ENCODE data around the gene MCHR2. TPM values are rescaled to one million over a fixed set of nuclear protein-coding genes. Genes with fewer than 3 reads are reported as not detected.

Gene MCHR2
- total RNA-seq, 4 donors from 2014 or later: not detected

DNA sequence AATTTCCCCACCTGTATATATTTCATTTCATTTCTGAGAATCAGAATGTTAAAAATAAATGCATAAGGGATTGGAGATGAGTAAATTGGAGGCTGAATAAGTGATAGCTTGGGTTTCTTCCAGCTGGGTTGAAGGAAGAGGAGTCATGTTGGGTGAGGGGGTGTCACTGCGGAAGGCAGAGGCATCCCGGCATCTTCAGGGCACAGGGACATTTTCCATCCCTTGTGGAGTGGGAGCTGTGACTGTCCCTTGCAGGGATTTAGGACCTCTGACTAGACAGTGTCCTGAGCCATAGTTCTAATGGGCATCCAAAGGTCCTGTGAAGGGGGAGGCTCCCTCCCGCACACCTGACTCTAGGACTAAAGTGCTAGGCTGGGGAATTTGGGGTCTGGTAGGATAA lies 2.1 kb downstream of the MCHR2 start:
- WGBS, 2 donors: 93% methylated on average over 3 of the region's 3 CpGs
- no peak for DNase-seq
- Histone ChIP-seq H3K4me3 (replicated peaks in 1 of 3) (no peak overlapping the region), H3K27ac (no peak overlapping the region), H3K27me3 (no peaks in the 10 kb centered on the region), H3K9me3 (no peaks in the 10 kb centered on the region), H3K4me1 (peaks cover 0 to 9% of the 10 kb centered on the region in 2 donors), H3K36me3 (no peaks in the 10 kb centered on the region)
- TF ChIP-seq, protein P1, sequence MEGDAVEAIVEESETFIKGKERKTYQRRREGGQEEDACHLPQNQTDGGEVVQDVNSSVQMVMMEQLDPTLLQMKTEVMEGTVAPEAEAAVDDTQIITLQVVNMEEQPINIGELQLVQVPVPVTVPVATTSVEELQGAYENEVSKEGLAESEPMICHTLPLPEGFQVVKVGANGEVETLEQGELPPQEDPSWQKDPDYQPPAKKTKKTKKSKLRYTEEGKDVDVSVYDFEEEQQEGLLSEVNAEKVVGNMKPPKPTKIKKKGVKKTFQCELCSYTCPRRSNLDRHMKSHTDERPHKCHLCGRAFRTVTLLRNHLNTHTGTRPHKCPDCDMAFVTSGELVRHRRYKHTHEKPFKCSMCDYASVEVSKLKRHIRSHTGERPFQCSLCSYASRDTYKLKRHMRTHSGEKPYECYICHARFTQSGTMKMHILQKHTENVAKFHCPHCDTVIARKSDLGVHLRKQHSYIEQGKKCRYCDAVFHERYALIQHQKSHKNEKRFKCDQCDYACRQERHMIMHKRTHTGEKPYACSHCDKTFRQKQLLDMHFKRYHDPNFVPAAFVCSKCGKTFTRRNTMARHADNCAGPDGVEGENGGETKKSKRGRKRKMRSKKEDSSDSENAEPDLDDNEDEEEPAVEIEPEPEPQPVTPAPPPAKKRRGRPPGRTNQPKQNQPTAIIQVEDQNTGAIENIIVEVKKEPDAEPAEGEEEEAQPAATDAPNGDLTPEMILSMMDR (IDR thresholded peaks at IDR 0.05): no peak
- no peak for TF ChIP-seq POLR2A (IDR thresholded peaks at IDR 0.05)
- intact Hi-C loops (cut with DNase I): no loop called here

GRCh38 chr6:99980741-99981140 lies 13.3 kb downstream of the MCHR2 start:
- Histone ChIP-seq H3K9me3 (no peaks in the 10 kb centered on the region), H3K4me1 (no peaks in the 10 kb centered on the region), H3K27me3 (no peaks in the 10 kb centered on the region), H3K27ac (no peak overlapping the region), H3K36me3 (no peaks in the 10 kb centered on the region), H3K4me3 (replicated peaks in 1 of 3) (no peak overlapping the region)
- intact Hi-C loops (cut with DNase I): no loop called here
- TF ChIP-seq, protein P1 (IDR thresholded peaks at IDR 0.05): no peak
- no peak for TF ChIP-seq POLR2A (IDR thresholded peaks at IDR 0.05)
- no peak for DNase-seq

GRCh38 chr6:99979953-99980352 lies 14.1 kb downstream of the MCHR2 start:
- no peaks in the 10 kb centered on the region for H3K27me3 ChIP-seq
- TF ChIP-seq, protein P1 (IDR thresholded peaks at IDR 0.05): no peak
- no peak for TF ChIP-seq POLR2A (IDR thresholded peaks at IDR 0.05)
- DNase-seq: no peak
- 45 to 57% methylated on average over 1 of the region's 1 CpG for WGBS, 2 donors
- no peaks in the 10 kb centered on the region for H3K9me3 ChIP-seq
- H3K4me3 ChIP-seq (replicated peaks in 1 of 3): no peak overlapping the region
- intact Hi-C loops (cut with DNase I): no loop called here
- no peaks in the 10 kb centered on the region for H3K36me3 ChIP-seq
- H3K27ac ChIP-seq: no peak overlapping the region
- no peaks in the 10 kb centered on the region for H3K4me1 ChIP-seq

DNA sequence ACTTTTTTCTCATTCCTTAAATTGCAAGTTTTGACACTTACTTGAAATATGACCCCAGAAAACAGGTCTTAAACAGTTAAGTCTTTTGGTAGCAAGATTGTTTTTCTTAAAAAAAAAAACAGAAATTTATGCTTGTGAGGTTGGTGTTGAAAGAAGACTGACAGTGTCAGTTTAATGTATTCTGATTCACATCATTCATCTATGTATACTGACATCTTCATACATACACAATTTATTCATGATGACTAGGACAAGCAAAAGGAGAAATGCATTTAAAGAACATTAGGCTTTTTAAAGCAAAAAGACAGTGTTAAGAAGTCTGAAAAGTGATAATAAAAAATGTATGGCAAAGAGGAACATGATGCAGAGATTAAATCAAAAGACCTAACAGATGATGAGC lies 27.0 kb downstream of the MCHR2 start:
- Histone ChIP-seq H3K27ac (no peak overlapping the region), H3K4me3 (replicated peaks in 1 of 3) (no peak overlapping the region), H3K27me3 (no peaks in the 10 kb centered on the region), H3K9me3 (no peaks in the 10 kb centered on the region), H3K4me1 (no peaks in the 10 kb centered on the region), H3K36me3 (no peaks in the 10 kb centered on the region)
- no peak for DNase-seq
- TF ChIP-seq, protein P1 (IDR thresholded peaks at IDR 0.05): no peak
- TF ChIP-seq POLR2A (IDR thresholded peaks at IDR 0.05): no peak
- intact Hi-C loops (cut with DNase I): no loop called here

DNA sequence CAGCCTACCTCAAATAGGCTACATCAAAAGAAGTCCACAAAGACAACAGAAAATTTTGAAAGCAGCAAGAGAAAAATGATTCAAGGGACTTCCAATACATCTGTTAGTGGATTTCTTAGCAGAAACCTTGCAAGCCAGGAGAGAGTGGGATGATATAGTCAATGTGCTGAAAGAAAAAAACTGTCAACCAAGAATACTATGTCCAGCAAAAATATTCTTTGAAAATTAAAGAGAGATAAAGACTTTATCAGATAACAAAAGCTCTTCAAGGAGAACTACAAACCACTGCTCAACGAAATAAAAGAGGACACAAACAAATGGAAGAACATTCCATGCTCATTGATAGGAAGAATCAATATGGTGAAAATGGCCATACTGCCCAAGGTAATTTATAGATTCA lies 34.0 kb downstream of the MCHR2 start:
- WGBS, 2 donors: 78 to 89% methylated on average over 1 of the region's 1 CpG
- Histone ChIP-seq H3K4me1 (no peaks in the 10 kb centered on the region), H3K4me3 (replicated peaks in 1 of 3) (no peak overlapping the region), H3K9me3 (no peaks in the 10 kb centered on the region), H3K27me3 (no peaks in the 10 kb centered on the region), H3K36me3 (no peaks in the 10 kb centered on the region), H3K27ac (no peak overlapping the region)
- TF ChIP-seq POLR2A (IDR thresholded peaks at IDR 0.05): no peak
- TF ChIP-seq, protein P1 (IDR thresholded peaks at IDR 0.05): no peak
- no peak for DNase-seq
- intact Hi-C loops (cut with DNase I): no loop called here

Data from thyroid gland (tissue), 4 donors.